NCI-H1694 (cell line): ENCODE results near the gene CSTB.

Source experiments
- DNase-seq: peaks from one replicate; lab custom pipeline; 2025; lab: John Stamatoyannopoulos, UW

Gene CSTB

GRCh38 chr21:43750339-43751033, 25.6 kb downstream of the CSTB start:
- no peak for DNase-seq

GRCh38 chr21:43749651-43750262, 26.4 kb downstream of the CSTB start:
- no peak for DNase-seq

- DNase-seq = no peak
Measured at GRCh38 chr21:43748622-43749021, 27.5 kb downstream of the CSTB start.

GRCh38 chr21:43745772-43746517, 30.2 kb downstream of the CSTB start:
- DNase-seq = no peak

GRCh38 chr21:43744725-43745124, 31.4 kb downstream of the CSTB start:
- DNase-seq = no peak

GRCh38 chr21:43743947-43744346, 32.2 kb downstream of the CSTB start:
- no peak for DNase-seq

GRCh38 chr21:43741423-43742096, 34.5 kb downstream of the CSTB start:
- no peak for DNase-seq

GRCh38 chr21:43740497-43741156, 35.5 kb downstream of the CSTB start:
- DNase-seq = no peak

GRCh38 chr21:43739621-43740435, 36.3 kb downstream of the CSTB start:
- no peak for DNase-seq

- DNase-seq = no peak
Measured at GRCh38 chr21:43737158-43737950, 38.8 kb downstream of the CSTB start.

GRCh38 chr21:43736224-43736883, 39.8 kb downstream of the CSTB start:
- no peak for DNase-seq

GRCh38 chr21:43735236-43736091, 40.6 kb downstream of the CSTB start:
- no peak for DNase-seq

- DNase-seq = no peak
Measured at GRCh38 chr21:43734928-43735229, 41.2 kb downstream of the CSTB start.

GRCh38 chr21:43734131-43734927, 41.8 kb downstream of the CSTB start:
- DNase-seq = no peak

- DNase-seq = no peak
Measured at GRCh38 chr21:43733529-43734071, 42.5 kb downstream of the CSTB start.

- no peak for DNase-seq
Measured at GRCh38 chr21:43733060-43733459, 43.0 kb downstream of the CSTB start.

- DNase-seq = peak; percentile 91
Measured at GRCh38 chr21:43731891-43732711, 44.0 kb downstream of the CSTB start.
